Colonic mucosa (tissue), 4 donors: ENCODE results near the gene PEAK3. TPM values are rescaled to one million over a fixed set of nuclear protein-coding genes. Genes with fewer than 3 reads are reported as not detected.
A peak's percentile ranks its signal among the peaks of the same experiment; 100 is the strongest.

Experiments used
- DNase-seq: peaks from one replicate; pipeline ENCODE4 v3.0.0-alpha.2; 2020
- H3K27ac ChIP-seq: fragments of 200-600 bp; one replicate; pipeline ENCODE4 v1.8.0; 2021
- H3K27me3 ChIP-seq: fragments of 200-600 bp; one replicate; pipeline ENCODE4 v1.8.0; 2021
- H3K36me3 ChIP-seq: fragments of 200-600 bp; one replicate; pipeline ENCODE4 v1.8.0; 2021
- H3K4me1 ChIP-seq: fragments of 200-600 bp; one replicate; pipeline ENCODE4 v1.8.0; 2021; ENCODE audit warnings: mild to moderate bottlenecking
- H3K4me3 ChIP-seq: fragments of 200-600 bp; one replicate; pipeline ENCODE4 v1.8.0; 2021
- H3K9ac ChIP-seq, 2 donors: one replicate each; pipeline ENCODE4 v1.7.0; 2013; ENCODE audit warnings: control low read depth in 2 of 2, low read depth in 2 of 2, low read length in 2 of 2
- H3K9me3 ChIP-seq: fragments of 200-600 bp; one replicate; pipeline ENCODE4 v1.8.0; 2021
- CTCF ChIP-seq: fragments of 200-600 bp; IDR thresholded peaks from one replicate; pipeline ENCODE4 v1.8.0; 2022; ENCODE audit warnings: antibody characterized with exemption, mild to moderate bottlenecking
- intact Hi-C: fragments of 100-400 bp; cut with DNase I; formaldehyde crosslinking; loops from one replicate; pipeline ENCODE4 v1.14.1; 2022
- total RNA-seq, 2 donors: library from RNA; stranded (reverse); fragmentation: NEBNext Ultra II Directional in 1 of 2; extraction: Animal tissue kit (Norgen Biotek cat#: 25700) in 1 of 2; gene quantifications; one replicate each; pipeline ENCODE4 v1.2.1, GENCODE V29; 2021
- donor health status: healthy.
- donor health status: DM: no; HTN: no; CAD: no.
- donor health status: DM: no; HTN: no; CAD: no.

Gene PEAK3
- total RNA-seq, 2 donors from 2014 or later, result 0.29 to 0.72 TPM

GRCh38 chr19:2274931-2275535, 6.9 kb downstream of the PEAK3 start:
- Histone ChIP-seq H3K36me3 (no peaks in the 10 kb centered on the region), H3K27me3 (no peaks in the 10 kb centered on the region), H3K9ac (peak overlapping the region in 1 of 2 donors; percentile 68), H3K27ac (peak overlapping the region; percentile 50), H3K9me3 (no peaks in the 10 kb centered on the region), H3K4me3 (no peak overlapping the region), H3K4me1 (peaks cover 40% of the 10 kb centered on the region)
- peak; percentile 35 for TF ChIP-seq CTCF
- intact Hi-C loops, result loop anchor here (2.0 to 5.0 kb wide), 3 partner anchors 38 to 116 kb away; partner anchors contain the start of genes PLEKHJ1 and SF3A2
- peak; percentile 85 for DNase-seq

DNA sequence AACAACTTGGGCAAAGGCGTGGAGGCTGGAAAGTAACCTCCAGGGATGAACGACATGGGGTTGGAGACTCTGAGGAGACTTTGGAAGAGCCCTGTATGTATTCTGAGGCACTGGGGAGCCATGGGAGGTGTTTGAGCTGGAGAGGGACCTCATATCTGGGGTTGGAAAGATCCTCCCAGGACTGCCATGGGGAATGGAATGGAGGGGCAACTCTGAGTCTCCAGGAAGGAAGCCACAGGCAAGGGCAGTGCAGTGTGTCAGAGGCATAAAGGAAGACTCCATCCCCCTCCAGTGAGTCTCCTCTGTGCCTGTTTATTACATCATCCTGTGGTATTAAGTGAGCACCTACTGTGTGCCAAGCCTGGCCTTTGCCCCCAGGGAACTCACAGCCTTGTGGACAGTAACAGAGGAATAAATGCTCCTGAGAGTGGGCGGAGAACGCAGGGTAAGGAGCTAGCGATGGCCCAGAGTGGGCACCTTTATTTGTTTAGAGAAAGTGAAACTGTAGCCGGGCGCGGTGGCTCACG, 7.7 kb downstream of the PEAK3 start:
- Histone ChIP-seq H3K9me3 (no peaks in the 10 kb centered on the region), H3K9ac (peak overlapping the region in 1 of 2 donors; percentile 66), H3K4me3 (no peak overlapping the region), H3K27me3 (no peaks in the 10 kb centered on the region), H3K27ac (peak overlapping the region; percentile 79), H3K4me1 (peaks cover 40% of the 10 kb centered on the region), H3K36me3 (no peaks in the 10 kb centered on the region)
- TF ChIP-seq CTCF, result no peak
- DNase-seq, result no peak
- intact Hi-C loops, result loop anchor here (2.0 to 5.0 kb wide), 2 partner anchors 37 to 117 kb away; partner anchors contain the start of genes PLEKHJ1 and SF3A2

DNA sequence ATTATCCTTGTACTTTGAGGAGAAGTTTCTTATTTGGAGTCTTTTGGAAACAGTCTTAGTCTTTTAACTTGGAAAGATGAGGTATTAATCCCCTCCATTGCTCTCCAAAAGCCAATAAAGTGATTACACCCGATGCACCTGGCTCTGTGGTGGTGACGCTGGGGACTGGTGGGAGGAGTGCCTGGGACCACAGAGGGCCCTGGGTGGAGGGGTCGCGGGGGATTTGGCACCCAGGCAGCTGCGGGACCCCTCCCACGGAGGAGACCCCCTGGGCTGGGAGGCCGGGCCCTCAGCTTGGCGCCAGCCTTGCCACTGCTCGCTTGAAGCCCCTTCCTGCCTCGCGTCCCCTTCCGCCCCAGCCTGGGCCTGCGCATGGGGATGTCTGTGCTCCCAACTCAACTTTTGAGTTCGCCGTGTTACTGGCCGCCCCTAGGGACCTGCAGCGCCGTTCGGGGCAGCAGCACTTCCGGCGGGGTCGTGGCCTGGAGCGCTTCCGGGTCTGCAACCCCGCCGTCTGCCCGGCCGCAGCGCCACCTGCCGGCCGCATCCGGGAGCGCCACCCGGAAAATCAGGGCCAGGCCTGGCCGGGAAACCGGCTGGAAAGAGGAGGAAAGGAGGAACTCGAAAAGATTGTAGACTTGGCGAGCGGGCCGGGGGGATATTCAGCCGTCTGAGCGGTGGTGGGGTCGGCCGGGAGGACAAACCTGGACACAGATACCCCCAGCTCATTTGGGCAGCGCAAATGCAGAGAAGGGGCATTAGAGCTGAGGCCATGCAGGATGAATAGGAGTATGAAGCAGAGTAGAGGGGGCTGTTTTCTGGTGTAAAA, 8.4 kb downstream of the PEAK3 start:
- Histone ChIP-seq H3K9ac (peak overlapping the region; percentile 51 to 66), H3K27ac (peak overlapping the region; percentile 79), H3K27me3 (no peaks in the 10 kb centered on the region), H3K4me1 (peaks cover 38% of the 10 kb centered on the region), H3K9me3 (no peaks in the 10 kb centered on the region), H3K36me3 (no peaks in the 10 kb centered on the region), H3K4me3 (peak overlapping the region; percentile 8)
- intact Hi-C loops, result loop anchor here (2.0 to 5.0 kb wide), 3 partner anchors 36 to 117 kb away; partner anchors contain the start of genes PLEKHJ1 and SF3A2
- peak; percentile 98 for TF ChIP-seq CTCF
- DNase-seq, result peak; percentile 82

DNA sequence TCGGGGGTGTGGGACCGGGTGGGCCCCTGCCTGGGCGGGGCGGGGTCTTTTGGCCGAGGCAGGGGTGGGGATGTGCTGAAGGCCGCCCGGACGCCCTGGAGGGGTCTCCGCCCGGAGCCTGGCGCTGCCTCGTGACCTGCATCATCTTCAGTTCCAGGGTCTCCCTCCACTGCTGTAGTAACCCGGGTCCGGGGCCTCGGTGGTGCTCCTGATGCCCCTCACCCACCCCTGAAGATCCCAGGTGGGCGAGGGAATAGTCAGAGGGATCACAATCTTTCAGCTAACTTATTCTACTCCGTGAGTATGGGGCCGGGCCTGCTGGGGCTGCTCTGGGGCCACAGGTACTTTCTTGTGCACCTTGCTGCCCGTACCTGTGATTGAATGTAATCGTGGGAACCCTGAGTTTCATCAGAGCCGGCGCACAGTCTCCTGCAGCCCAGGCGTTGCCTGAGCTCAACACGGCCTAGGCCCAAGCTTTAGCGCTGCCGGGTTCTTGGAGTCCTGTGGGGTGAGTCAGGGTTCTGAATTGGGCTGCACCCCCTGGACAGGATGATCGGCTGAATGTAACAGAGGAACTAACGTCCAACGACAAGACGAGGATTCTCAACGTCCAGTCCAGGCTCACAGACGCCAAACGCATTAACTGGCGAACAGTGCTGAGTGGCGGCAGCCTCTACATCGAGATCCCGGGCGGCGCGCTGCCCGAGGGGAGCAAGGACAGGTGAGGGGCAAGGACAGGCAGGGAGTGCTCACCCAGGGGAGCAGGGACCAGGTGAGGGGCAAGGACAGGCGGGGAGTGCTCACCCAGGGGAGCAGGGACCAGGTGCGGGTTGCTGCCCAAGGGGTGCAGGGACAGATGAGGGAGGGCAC, 10.5 kb downstream of the PEAK3 start:
- Histone ChIP-seq H3K4me3 (peak overlapping the region; percentile 98), H3K4me1 (peaks cover 39% of the 10 kb centered on the region), H3K9ac (peak overlapping the region; percentile 85 to 95), H3K27me3 (no peaks in the 10 kb centered on the region), H3K36me3 (no peaks in the 10 kb centered on the region), H3K27ac (peak overlapping the region; percentile 99), H3K9me3 (no peaks in the 10 kb centered on the region)
- DNase-seq, result no peak
- intact Hi-C loops, result loop anchor here (2.0 to 5.0 kb wide), 2 partner anchors 34 to 115 kb away; partner anchors contain the start of genes PLEKHJ1 and SF3A2
- no peak for TF ChIP-seq CTCF
